ENCODE data around the gene KIF12. TPM values are rescaled to one million over a fixed set of nuclear protein-coding genes. Genes with fewer than 3 reads are reported as not detected.

Gene KIF12
- total and polyA plus RNA-seq, 2 experiments from 2014 or later: 4.2 to 4.3 TPM

DNA sequence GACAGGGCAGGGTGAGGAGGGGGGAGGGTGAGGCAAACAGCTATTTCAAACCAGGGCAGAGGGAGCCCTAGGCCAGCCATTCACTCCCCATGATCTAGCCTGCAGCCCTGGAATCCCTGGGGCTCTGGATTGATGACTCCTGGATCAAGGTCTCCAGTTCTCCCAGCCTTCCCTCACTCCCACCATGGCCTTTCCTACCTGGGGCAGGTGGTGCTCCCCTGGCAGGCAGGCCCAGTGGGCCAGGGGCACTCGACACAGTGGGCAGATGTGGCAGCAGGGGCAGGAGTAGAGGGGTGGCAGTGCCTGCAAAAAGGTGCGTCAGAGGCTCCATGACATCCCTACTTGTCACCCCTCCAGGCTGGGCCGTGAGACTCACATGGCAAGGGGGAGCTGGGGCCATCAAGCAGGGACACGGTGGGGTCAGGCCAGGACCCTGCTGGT is 6.0 kb downstream of the KIF12 start (continued):
- TF ChIP-seq, protein P1, sequence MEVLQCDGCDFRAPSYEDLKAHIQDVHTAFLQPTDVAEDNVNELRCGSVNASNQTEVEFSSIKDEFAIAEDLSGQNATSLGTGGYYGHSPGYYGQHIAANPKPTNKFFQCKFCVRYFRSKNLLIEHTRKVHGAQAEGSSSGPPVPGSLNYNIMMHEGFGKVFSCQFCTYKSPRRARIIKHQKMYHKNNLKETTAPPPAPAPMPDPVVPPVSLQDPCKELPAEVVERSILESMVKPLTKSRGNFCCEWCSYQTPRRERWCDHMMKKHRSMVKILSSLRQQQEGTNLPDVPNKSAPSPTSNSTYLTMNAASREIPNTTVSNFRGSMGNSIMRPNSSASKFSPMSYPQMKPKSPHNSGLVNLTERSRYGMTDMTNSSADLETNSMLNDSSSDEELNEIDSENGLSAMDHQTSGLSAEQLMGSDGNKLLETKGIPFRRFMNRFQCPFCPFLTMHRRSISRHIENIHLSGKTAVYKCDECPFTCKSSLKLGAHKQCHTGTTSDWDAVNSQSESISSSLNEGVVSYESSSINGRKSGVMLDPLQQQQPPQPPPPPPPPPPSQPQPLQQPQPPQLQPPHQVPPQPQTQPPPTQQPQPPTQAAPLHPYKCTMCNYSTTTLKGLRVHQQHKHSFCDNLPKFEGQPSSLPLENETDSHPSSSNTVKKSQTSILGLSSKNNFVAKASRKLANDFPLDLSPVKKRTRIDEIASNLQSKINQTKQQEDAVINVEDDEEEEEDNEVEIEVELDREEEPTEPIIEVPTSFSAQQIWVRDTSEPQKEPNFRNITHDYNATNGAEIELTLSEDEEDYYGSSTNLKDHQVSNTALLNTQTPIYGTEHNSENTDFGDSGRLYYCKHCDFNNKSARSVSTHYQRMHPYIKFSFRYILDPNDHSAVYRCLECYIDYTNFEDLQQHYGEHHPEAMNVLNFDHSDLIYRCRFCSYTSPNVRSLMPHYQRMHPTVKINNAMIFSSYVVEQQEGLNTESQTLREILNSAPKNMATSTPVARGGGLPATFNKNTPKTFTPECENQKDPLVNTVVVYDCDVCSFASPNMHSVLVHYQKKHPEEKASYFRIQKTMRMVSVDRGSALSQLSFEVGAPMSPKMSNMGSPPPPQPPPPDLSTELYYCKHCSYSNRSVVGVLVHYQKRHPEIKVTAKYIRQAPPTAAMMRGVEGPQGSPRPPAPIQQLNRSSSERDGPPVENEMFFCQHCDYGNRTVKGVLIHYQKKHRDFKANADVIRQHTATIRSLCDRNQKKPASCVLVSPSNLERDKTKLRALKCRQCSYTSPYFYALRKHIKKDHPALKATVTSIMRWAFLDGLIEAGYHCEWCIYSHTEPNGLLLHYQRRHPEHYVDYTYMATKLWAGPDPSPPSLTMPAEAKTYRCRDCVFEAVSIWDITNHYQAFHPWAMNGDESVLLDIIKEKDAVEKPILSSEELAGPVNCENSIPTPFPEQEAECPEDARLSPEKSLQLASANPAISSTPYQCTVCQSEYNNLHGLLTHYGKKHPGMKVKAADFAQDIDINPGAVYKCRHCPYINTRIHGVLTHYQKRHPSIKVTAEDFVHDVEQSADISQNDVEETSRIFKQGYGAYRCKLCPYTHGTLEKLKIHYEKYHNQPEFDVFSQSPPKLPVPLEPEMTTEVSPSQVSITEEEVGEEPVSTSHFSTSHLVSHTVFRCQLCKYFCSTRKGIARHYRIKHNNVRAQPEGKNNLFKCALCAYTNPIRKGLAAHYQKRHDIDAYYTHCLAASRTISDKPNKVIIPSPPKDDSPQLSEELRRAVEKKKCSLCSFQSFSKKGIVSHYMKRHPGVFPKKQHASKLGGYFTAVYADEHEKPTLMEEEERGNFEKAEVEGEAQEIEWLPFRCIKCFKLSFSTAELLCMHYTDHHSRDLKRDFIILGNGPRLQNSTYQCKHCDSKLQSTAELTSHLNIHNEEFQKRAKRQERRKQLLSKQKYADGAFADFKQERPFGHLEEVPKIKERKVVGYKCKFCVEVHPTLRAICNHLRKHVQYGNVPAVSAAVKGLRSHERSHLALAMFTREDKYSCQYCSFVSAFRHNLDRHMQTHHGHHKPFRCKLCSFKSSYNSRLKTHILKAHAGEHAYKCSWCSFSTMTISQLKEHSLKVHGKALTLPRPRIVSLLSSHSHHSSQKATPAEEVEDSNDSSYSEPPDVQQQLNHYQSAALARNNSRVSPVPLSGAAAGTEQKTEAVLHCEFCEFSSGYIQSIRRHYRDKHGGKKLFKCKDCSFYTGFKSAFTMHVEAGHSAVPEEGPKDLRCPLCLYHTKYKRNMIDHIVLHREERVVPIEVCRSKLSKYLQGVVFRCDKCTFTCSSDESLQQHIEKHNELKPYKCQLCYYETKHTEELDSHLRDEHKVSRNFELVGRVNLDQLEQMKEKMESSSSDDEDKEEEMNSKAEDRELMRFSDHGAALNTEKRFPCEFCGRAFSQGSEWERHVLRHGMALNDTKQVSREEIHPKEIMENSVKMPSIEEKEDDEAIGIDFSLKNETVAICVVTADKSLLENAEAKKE (CRISPR knock-in tag; IDR thresholded peaks at IDR 0.05): no peak
- TF ChIP-seq, protein P2, sequence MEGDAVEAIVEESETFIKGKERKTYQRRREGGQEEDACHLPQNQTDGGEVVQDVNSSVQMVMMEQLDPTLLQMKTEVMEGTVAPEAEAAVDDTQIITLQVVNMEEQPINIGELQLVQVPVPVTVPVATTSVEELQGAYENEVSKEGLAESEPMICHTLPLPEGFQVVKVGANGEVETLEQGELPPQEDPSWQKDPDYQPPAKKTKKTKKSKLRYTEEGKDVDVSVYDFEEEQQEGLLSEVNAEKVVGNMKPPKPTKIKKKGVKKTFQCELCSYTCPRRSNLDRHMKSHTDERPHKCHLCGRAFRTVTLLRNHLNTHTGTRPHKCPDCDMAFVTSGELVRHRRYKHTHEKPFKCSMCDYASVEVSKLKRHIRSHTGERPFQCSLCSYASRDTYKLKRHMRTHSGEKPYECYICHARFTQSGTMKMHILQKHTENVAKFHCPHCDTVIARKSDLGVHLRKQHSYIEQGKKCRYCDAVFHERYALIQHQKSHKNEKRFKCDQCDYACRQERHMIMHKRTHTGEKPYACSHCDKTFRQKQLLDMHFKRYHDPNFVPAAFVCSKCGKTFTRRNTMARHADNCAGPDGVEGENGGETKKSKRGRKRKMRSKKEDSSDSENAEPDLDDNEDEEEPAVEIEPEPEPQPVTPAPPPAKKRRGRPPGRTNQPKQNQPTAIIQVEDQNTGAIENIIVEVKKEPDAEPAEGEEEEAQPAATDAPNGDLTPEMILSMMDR (conservative IDR thresholded peaks at IDR 0.05; ENCODE audit: low read depth in 2 of 2): no peak
- TF ChIP-seq NANOG (IDR thresholded peaks at IDR 0.05; ENCODE audit: borderline replicate concordance): no peak
- TF ChIP-seq STAT1 (IDR thresholded peaks at IDR 0.05; ENCODE audit: unreplicated experiment): no peak
- TF ChIP-seq CREB1 (CRISPR knock-in tag; IDR thresholded peaks at IDR 0.05; ENCODE audit: low read depth): no peak
- no peak for TF ChIP-seq ZNF331 (CRISPR knock-in tag; IDR thresholded peaks at IDR 0.05; ENCODE audit: low read depth)
- no peak for TF ChIP-seq ZNF114 (CRISPR knock-in tag; IDR thresholded peaks at IDR 0.05)

DNA sequence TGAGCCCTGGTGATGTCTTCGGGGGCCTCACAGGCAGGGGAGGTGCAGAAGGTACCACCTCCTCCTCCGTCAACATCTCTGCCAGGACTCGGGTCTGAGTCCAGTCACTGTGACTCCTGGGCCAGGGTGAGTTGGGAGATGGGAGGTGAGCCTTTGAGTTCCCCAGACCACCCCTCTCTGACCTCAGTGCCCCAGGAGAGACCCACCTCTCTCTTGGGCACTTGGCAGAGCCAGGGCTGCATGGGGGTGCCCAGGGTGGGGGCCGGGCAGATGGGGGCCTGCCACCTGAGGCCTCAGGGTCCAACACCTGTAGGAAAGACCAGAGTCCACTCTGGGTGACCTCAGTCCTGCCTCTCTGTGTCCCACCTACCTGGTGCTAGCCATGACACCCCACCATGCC is 6.8 kb downstream of the KIF12 start:
- no peaks in the 10 kb centered on the region; the same call in 2 of the 3 replicates for H3K36me3 Mint-ChIP-seq (ENCODE audit: low read depth)
- H4K20me1 ChIP-seq (replicated peaks; ENCODE audit: insufficient read depth): no peaks in the 10 kb centered on the region
- peaks cover 21% of the 10 kb centered on the region for H3K27me3 Mint-ChIP-seq (ENCODE audit: insufficient read depth, low read depth, poor library complexity)
- H3K4me1 ChIP-seq (ENCODE audit: insufficient read depth): no peaks in the 10 kb centered on the region
- ATAC-seq: no peak
- no peak overlapping the region for H3K27ac ChIP-seq (ENCODE audit: low read depth)
- no peaks in the 10 kb centered on the region for H3K9me3 Mint-ChIP-seq
- no peak overlapping the region for H3K27ac Mint-ChIP-seq
- no peak overlapping the region for H3K4me2 ChIP-seq
- no peaks in the 10 kb centered on the region for H3F3A ChIP-seq (replicated peaks; ENCODE audit: low read depth)
- H2AFZ ChIP-seq: no peak overlapping the region
- no peak for DNase-seq (ENCODE audit: low spot score)
- no peaks in the 10 kb centered on the region for H3K36me3 ChIP-seq (ENCODE audit: insufficient read depth)
- peaks cover 9% of the 10 kb centered on the region for H3K27me3 ChIP-seq (ENCODE audit: insufficient read depth)
- H3K9me2 ChIP-seq (ENCODE audit: insufficient read depth): no peaks in the 10 kb centered on the region
- no peak overlapping the region for H3K4me3 ChIP-seq
- no peaks in the 10 kb centered on the region for H3K79me2 ChIP-seq (replicated peaks; ENCODE audit: insufficient read depth)
- H3K4me1 Mint-ChIP-seq: 0 out of 3 replicates have a peak, but pooled peaks cover under 1% of the 10 kb centered on the region
- no peak overlapping the region for H3K4me3 Mint-ChIP-seq
- TF ChIP-seq ZNF114 (CRISPR knock-in tag; IDR thresholded peaks at IDR 0.05): no peak
- TF ChIP-seq, protein P2 (conservative IDR thresholded peaks at IDR 0.05; ENCODE audit: low read depth in 2 of 2): no peak
- TF ChIP-seq CREB1 (CRISPR knock-in tag; IDR thresholded peaks at IDR 0.05; ENCODE audit: low read depth): no peak
- TF ChIP-seq, protein P3, sequence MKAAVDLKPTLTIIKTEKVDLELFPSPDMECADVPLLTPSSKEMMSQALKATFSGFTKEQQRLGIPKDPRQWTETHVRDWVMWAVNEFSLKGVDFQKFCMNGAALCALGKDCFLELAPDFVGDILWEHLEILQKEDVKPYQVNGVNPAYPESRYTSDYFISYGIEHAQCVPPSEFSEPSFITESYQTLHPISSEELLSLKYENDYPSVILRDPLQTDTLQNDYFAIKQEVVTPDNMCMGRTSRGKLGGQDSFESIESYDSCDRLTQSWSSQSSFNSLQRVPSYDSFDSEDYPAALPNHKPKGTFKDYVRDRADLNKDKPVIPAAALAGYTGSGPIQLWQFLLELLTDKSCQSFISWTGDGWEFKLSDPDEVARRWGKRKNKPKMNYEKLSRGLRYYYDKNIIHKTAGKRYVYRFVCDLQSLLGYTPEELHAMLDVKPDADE (IDR thresholded peaks at IDR 0.05): no peak
- TF ChIP-seq STAT1 (IDR thresholded peaks at IDR 0.05; ENCODE audit: unreplicated experiment): no peak
- TF ChIP-seq ZNF331 (CRISPR knock-in tag; IDR thresholded peaks at IDR 0.05; ENCODE audit: low read depth): no peak
- no peak for TF ChIP-seq POLR2AphosphoS5 (IDR thresholded peaks at IDR 0.05; ENCODE audit: low read depth)
- TF ChIP-seq JUNB (IDR thresholded peaks at IDR 0.05; ENCODE audit: unreplicated experiment): no peak
